GM18507 (cell line): ENCODE data around the gene PAX6.

Source experiments
- DNase-seq: peaks from one replicate; pipeline ENCODE4 v3.0.0; 2011; ENCODE audit warnings: low read depth; ENCODE audit not compliant: insufficient read length; ENCODE audit errors: extremely low spot score
- FAIRE-seq: peaks from 2 replicates; lab custom pipeline; 2011; peaks lifted over from hg19 to GRCh38; lab: Jason Lieb, UNC

PAX6 gene

DNA sequence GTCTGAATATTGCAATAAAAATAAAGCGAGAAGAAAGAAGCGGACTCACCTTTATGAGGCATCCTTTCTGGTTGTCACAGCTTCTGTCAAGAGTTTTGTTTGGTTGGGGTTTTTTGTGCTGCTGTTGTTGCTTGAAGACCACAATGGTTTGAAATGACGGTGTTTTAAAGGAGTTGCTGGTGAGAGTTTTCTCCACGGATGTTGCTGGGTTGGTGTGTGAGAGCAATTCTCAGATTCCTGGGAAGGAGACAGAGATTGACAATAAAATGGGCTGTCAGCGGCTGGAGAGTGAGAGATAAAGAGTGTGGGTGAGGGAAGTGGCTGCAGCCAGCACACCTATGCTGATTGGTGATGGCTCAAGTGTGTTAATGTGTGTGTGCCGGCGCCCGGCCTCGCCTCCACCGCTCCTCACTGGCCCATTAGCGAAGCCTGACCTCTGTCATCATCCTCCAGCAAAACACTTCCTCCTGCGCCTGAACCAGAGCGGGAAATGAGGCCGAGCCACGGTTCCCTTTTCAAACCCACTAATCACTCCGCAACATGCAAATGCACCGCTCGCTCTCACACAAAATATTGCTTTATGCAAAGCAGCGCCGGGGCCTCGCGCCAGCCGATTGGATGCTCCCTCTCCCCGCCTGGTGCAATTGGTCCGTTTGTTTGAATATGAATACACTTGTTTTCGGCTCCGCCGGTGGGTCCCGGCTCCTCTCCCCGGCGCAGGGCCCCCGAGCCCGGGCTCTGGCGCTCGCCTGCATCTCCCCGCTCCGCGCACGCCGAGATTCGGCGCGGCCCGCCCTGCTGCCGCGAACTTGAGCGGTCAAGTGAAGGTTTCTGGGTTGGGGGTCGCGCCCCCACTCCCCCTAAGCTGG is at the start of gene PAX6:
Gene PAX6, minus strand, starts transcription at position 544 of the 869 bp plus-strand sequence. CDS start 4,911 bp downstream, outside the sequence.
- FAIRE-seq = peak; percentile 78
- peak; percentile 46 for DNase-seq

DNA sequence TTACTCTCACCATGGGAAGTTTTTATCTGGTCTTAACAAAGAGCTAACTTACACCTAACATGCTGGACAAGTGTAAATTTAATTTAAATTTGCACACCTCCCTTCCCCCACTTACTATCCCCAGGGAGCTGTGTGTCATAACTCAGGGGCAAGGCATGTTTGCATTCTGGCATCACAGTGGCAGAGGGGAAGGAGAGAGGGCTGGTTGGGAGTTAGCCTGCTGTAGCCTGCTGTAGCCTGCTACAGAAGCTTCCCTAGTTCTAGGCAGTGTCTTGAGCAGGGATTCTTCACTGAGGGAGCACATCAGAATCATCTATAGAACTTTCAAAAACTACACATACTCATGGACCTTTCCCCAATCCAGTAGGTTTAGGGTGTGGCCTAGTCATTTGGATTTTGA is 49.3 kb upstream of the PAX6 start:
- DNase-seq = no peak
- no peak for FAIRE-seq

DNA sequence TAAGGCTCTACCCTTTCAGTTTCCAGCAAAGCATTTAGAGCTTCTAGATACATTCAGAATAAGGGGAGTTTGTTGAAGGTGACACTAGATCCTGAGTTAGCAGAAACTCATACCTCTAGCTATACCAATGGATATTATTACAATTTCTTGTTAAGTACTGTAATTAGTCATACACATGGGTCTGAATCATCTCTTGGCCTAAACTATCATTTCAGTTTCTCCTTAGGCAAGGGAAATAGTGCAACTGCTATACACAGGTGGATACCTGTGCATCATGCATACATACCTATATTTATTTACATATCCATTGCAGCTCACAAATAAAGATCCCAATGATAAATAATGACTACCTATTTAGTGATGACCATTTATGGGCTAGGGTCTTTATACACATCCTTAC is 45.1 kb upstream of the PAX6 start:
- no peak for FAIRE-seq
- no peak for DNase-seq

DNA sequence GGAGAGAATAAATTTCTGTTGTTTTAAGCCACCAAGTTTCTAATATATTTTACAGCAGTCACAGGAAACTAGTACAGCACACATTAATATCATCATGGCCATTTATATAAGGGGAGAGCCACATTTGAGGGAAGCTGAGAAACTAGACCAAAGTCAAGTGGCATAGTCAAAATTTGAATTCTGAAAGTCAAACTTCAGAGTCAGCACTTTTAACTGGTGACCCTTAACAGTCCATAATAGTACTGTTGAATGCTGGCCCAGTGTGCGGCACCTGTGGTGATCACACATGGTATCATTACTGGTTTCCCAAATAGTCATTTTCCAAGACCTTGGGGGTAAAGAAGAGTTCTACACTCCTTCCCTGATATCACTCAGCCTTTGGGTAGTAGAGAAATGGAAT is 44.3 kb upstream of the PAX6 start:
- FAIRE-seq = no peak
- DNase-seq = no peak

DNA sequence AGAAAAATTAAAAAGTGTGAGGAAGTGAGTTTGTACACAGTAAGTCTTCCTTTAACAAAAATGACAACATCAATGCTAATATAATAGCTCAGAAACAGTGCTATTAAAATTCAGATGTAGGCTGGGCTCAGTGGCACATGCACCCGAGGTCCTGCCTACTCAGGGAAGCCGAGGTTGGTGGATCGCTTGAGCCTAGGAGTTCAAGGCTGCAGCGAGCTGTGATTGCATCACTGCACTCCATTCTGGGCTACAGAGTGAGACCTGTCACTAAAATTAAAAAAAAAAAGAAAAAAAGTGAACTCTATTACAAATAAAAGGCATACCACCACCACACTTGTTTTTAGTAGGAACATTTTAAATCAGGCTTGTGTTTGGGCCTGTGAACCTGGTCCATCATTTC is 39.2 kb upstream of the PAX6 start:
- DNase-seq (no peak), FAIRE-seq (no peak)

DNA sequence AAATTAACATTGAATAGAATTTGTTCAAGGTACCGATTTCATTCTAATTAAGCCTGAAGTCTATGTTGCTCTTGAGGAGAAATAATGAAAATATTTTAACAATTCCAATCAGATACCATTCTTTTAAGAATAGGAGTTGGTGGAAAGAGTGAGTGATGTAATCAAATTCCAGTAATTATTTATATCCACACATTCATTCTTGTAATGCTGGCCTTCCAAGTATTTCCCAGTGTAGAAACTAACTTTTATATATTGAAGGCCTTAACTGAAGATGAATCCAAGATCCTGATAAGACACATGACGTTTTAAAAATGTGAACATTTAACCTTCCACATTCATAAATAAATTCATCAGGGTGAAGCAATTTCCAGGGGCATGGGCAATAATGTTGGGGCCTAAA is 36.6 kb upstream of the PAX6 start:
- DNase-seq (no peak), FAIRE-seq (no peak)

DNA sequence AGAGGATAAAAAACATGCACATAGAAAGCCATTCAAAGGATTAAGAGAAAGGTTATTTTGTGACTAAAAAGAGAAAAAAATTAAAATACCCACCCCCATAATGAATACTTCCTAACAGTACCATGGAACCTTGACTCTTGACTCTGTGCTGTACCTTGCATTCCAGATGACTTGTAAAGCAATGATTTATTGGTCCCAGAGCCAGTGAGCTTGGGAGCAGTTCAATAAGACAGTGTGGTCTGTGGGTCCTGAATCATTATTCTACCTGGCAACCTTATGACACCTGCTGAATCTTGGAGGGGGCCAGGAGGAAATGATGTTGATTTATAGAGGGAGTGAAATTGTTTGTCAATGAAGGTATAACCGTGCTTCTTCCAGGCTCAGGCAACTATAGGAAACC is 34.2 kb upstream of the PAX6 start:
- FAIRE-seq = no peak

DNA sequence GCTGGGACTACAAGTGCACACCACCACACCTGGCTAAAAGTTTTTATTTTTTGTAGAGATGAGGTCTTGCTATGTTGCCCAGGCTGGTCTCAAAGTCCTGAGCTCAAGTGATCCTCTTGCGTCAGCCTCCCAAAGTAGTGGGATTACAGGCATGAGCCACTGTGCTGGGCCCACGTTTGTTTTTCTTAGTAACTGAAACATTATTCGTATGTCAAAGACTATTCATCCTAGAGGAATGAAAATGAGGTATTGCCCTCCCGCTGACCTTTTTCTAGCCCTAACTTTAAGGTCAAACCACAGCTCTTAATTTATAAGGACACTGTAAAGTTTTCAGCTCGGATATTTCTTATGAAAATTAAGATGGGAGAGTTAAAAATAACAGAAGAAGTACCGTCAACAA is 33.2 kb upstream of the PAX6 start:
- DNase-seq = no peak
- no peak for FAIRE-seq

More for the DNA sequence above, 34.2 kb upstream of the PAX6 start:
- DNase-seq = no peak

DNA sequence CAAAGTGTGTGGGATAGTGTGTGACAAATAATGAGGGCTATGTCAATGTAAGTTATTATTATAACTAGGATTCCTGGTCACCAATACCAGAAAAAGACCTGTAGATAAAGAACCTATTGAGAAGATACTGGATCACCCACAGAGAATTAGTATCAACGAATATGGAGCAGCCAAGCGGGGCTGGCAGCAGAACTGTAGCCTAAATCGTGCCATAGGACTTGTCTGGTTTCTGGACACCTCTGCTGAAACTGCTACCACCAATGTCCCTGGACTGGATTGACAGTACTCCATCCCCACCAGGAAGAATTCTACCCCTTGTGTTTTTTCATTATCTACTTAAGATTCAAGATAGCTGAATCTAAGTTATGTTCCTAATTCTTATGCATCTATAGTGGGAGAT is 30.3 kb upstream of the PAX6 start:
- no peak for FAIRE-seq

DNA sequence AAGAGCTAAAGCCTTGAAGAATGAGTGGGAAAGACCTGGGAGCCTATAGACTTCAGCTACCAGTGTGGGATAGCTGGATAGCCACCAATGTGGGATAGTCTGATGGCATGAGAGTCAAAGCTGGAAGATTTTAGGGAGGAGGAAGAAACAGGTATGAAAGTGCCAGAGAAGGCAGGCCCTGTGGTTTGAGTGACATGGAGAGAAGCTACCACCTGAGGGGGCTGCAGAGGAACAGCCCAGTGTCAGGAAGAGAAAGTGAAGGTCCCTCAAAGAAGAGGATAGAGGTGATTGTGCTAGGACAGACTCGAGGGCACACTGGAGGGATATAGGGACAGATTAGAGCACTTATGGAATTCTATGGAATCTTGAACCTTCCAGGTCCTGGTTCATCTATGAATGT is 23.1 kb upstream of the PAX6 start:
- FAIRE-seq (no peak), DNase-seq (no peak)

More for the DNA sequence above, 30.3 kb upstream of the PAX6 start:
- no peak for DNase-seq

DNA sequence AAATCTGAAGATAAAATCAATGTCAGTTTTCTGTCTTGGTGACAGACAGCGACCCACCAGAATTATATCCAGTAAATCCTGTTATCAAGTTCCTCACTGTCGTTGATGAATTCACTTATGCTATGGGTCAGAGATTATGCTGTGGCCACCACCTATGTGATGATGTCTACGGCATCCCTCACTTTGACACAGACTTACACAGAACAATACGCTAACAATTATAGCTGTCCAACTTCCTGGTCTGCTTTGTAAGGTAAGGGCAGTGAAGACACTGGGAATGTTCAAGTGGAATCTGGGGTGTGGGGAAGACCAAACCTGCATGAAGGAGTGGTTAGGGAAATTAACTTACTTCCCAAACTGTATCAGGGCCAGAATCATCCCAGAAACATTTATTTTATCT is 19.3 kb upstream of the PAX6 start:
- no peak for FAIRE-seq

DNA sequence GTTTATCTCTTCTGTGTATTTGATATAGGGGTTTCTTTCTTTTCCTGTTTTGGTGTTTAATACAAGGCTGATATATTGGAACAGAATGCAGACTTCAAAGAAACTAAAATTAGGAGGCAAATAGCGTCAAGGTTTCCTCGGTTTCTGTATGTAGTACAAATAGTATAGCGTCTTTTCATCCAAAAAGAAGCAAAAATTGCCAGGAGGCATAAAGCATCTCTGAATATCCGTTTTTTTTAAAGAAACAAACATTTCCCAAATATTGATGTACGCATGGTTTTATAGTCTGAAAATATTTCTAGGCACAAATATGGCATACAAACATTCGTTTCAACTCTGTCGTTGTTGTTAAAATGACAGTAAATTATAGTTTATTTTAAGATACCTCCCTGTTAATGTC is 17.1 kb upstream of the PAX6 start:
- DNase-seq (no peak), FAIRE-seq (no peak)

More for the DNA sequence above, 19.3 kb upstream of the PAX6 start:
- DNase-seq = no peak

DNA sequence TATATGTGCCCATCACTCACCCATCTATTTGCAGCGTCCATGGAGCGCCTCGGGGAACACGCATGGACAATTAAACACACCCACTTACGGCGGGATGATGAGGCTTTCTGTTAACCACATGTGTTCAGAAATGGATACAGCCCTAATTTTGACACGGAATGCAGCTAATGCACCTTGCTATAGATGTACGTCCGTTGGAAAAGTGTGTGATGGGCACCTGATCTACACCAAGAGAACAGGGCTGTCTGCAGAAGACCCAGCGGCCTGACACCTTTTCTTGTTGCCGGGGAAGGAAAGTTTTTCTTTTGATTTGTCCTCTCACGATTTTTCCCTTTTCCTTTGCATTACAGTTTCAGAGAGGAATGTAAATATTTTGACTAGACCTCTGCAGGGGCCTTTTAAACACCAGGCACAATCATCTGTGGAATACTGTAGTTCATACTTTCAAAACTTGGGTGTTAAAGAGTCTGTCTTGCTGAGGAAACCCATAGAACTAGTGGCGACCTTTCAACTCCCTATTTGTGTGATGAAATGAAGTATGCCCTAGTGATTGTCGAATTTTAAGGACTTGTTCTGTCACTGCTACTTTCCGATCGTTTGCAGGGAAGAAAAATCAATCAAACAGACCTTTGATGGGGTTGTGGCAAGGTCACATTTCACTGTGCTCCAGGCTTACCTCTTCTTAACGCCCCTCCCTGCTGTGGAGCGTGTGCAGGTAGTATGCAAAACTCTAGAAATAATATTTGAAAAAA is 16.5 kb upstream of the PAX6 start:
- FAIRE-seq (no peak), DNase-seq (no peak)

DNA sequence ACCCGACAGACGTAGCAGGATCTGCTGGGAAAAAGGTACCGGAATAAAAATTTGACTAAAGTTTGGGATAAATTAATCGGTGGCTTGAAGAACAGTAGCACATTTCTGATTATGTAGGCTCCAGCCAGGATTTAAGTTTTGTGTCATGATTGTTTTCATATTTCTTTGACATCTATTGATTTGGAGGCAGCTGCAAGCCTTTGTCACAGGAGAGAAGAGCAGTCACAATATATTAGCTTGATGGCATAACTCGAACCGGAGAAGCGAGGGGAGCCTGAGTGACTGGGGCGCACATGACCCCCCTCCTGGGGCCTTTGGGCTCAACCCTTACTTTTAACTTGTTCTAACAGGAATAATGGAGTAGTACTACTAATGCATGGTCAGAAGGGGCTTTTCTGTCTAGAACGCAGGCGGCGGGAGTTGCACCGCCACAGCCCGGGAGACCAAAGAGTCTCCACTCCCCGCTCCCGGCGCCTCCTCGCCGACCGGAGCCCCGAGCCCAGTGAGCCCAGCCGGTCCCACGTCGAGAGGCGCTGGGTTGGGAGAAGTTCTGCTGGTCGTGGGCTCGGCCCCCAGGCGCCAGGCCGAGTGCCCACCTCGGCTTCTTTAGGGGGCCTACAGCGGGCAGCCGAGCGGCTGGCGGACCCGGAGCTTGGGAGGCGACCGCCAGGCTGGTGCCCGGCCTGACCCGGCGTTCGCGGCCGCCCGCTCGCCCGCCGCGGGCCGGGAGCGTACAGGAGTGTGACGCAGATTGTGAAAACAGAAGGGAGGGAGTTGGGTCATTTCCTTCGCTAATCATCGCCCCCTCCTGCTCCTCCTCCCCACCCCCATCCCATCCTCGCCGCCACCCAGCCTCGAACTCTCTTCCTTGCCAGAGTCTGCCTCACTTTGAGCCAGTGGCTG is 15.7 kb upstream of the PAX6 start:
- FAIRE-seq = no peak
- no peak for DNase-seq

DNA sequence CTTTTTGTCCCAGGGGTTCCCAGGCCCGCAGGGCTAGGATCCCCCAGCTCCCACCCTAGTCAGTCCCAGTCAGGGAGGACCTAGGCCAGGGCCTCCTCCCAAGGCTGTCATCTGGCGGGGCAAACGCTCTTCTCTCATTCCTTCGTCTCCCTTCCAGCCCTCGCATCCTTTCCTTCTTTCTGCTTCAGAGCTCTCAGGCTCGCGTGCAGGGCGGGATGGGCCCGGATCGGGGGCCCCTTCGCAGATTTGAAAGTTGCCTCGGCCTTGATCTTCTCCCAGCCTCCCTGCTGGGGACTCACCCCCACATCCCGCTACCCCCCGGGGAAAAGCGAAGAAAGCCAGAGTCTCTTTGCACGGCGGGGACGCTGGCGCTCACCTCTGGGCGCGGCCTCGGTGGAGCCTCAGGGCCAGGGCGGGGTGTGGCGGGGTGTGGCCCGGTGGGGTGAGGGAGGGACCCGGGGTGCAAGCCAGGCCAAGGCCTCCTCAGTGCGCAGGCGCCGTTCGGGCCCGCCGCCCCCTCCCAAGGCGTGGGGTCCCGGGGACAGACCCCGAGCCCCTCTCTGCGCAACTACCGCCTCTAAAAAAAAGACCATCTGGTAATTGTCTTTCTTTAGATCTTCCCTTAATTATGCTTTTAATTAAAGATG is 14.8 kb upstream of the PAX6 start:
- FAIRE-seq (no peak), DNase-seq (no peak)

DNA sequence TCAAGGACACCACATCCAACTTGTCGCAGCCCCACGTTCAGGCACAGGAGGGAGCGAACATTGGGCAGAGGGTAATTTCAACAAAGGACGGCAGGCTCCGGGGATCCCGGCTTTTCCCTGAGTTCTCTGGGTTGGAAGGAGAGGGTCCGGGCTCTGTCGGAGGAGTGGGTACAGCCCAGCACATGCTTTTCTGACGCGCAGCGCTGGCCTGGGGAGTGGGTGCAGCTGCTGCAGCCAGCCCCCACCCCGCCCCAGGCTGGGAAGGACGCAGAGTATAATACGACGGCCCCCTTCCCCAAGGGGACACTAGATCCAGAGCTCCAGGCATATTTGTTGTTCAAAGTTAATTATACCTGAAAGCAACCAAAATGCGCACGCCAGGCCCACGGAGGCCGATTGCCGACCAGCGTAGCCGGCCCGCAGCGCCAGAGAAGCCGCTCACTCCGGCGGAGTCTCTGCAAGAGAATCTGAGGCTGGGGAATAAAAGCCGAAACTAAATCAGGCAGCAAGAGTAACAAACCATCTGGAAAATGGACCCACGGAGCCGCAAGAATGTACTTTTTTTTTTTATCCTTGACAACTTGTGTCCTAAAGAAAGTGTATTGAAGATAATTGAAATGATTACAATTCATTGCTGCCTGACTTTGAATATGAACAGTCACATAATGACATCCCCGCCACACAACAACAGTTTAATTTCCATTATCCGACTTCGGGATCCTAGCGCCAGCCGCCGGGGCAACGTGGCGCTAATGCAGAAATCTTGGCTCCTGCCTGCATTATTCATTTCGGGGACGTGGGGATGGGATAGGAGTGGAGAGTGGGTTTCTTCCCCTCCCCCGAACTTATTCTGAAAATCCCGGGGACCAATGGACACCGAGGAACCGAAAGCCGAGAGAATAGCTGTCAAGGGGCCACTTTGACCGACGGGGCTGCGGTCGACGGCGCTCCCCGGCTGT is 14.0 kb upstream of the PAX6 start:
- DNase-seq (no peak), FAIRE-seq (no peak)

DNA sequence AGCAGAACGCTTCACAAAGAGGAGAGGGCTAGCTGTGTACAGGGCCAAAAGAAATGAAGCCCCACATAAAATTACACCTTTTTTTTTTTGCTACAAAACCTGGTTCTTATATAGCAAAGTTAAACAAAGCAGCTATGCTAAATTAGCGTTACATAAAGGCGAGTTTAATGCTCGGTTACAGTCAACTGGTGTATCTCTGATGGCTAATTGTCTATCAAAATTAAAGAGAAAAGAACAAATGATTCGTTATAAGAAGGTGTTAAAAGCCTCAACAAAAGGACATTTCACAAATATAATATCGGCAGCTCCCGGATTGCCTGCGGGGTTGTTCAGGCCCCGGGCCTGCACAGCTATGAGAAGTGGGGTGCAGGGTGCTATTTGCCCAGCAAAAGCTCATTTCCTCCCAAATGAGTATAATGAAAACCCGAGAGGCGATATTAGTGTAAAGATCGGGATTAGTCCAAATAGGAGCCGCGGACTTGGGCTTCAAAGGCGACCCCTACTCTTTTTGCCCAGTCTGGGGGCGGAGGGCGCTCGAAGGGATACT is 13.3 kb upstream of the PAX6 start:
- FAIRE-seq = no peak
- DNase-seq = no peak
